HG02571 (cell line): ENCODE results near the gene RMI2.
A peak's percentile ranks its signal among the peaks of the same experiment; 100 is the strongest.
"Not testable (repeated sequence)": the region's sequence is repeated elsewhere in the genome, so short reads cannot be mapped to it uniquely, and the experiment has no call there.

Experiments used
- ATAC-seq: cut with Tn5 transposase; IDR thresholded peaks from one replicate; pipeline ENCODE4 v1.9.1; 2021; ENCODE audit warnings: mild to moderate bottlenecking, moderate library complexity; ENCODE audit not compliant: unreplicated experiment

RMI2 gene

GRCh38 chr16:11345040-11345862 is at the start of gene RMI2:
Gene RMI2 (plus strand): TSS chr16:11345459. CDS start chr16:11345472, 13 bp downstream.
- peak; percentile 96 for ATAC-seq

- no peak for ATAC-seq
These were observed 49.6 kb upstream of the RMI2 start for GRCh38 chr16:11295672-11296071.

- no peak for ATAC-seq
These were observed 48.9 kb upstream of the RMI2 start for GRCh38 chr16:11296351-11296705.

- ATAC-seq = no peak
These were observed 48.4 kb upstream of the RMI2 start for GRCh38 chr16:11296706-11297491.

GRCh38 chr16:11297492-11298142 is 47.6 kb upstream of the RMI2 start:
- peak; percentile 66 for ATAC-seq

- no peak for ATAC-seq
These were observed 46.9 kb upstream of the RMI2 start for GRCh38 chr16:11298143-11298900.

GRCh38 chr16:11298950-11299547 is 46.2 kb upstream of the RMI2 start:
- ATAC-seq = not testable (repeated sequence)

GRCh38 chr16:11299865-11300559 is 45.2 kb upstream of the RMI2 start:
- no peak for ATAC-seq

GRCh38 chr16:11300560-11300892 is 44.7 kb upstream of the RMI2 start:
- no peak for ATAC-seq

GRCh38 chr16:11301645-11302501 is 43.4 kb upstream of the RMI2 start:
- no peak for ATAC-seq

GRCh38 chr16:11302977-11303376 is 42.3 kb upstream of the RMI2 start:
- no peak for ATAC-seq

GRCh38 chr16:11303405-11304138 is 41.7 kb upstream of the RMI2 start:
- no peak for ATAC-seq

GRCh38 chr16:11306381-11306780 is 38.9 kb upstream of the RMI2 start:
- ATAC-seq = no peak

GRCh38 chr16:11306997-11307638 is 38.1 kb upstream of the RMI2 start:
- ATAC-seq = no peak

GRCh38 chr16:11307639-11308492 is 37.4 kb upstream of the RMI2 start:
- no peak for ATAC-seq

GRCh38 chr16:11308493-11309283 is 36.6 kb upstream of the RMI2 start:
- ATAC-seq = peak; percentile 33
